DOHH2 (cell line): ENCODE data around the gene OARD1.

Experiments used
- H3F3A ChIP-seq: fragments of 200-600 bp; sonication (generic), shearing (Covaris generic); 2 replicates; pipeline ENCODE4 v1.6.0; 2016; ENCODE audit warnings: antibody characterized with exemption, mild to moderate bottlenecking; ENCODE audit not compliant: control insufficient read depth, insufficient read depth
- H3K27ac ChIP-seq: fragments of 200-600 bp; sonication (generic); 2 replicates; pipeline ENCODE4 v1.5.1; 2014; ENCODE audit warnings: low read depth, mild to moderate bottlenecking, low read length, moderate library complexity
- H3K27me3 ChIP-seq: fragments of 200-600 bp; sonication (generic); 2 replicates; pipeline ENCODE4 v1.6.1; 2014; ENCODE audit warnings: mild to moderate bottlenecking, low read length, mixed read lengths; ENCODE audit not compliant: control insufficient read depth
- H3K36me3 ChIP-seq: fragments of 200-600 bp; sonication (generic); 2 replicates; pipeline ENCODE4 v1.6.1; 2014; ENCODE audit warnings: mild to moderate bottlenecking, low read length, moderate library complexity, mixed read lengths; ENCODE audit not compliant: control insufficient read depth
- H3K4me1 ChIP-seq: fragments of 200-600 bp; sonication (generic); 2 replicates; pipeline ENCODE4 v1.6.1; 2014; ENCODE audit warnings: mild to moderate bottlenecking, low read length, mixed read lengths; ENCODE audit not compliant: control insufficient read depth
- H3K4me2 ChIP-seq: fragments of 200-600 bp; sonication (generic); 2 replicates; pipeline ENCODE4 v1.6.0; 2014; ENCODE audit warnings: mild to moderate bottlenecking, low read length, moderate library complexity
- H3K4me3 ChIP-seq: fragments of 200-600 bp; sonication (generic); 2 replicates; pipeline ENCODE4 v1.5.1; 2014; ENCODE audit warnings: mild to moderate bottlenecking, low read length, mixed read lengths
- H3K79me2 ChIP-seq: fragments of 200-600 bp; sonication (generic); 2 replicates; pipeline ENCODE4 v1.6.1; 2014; ENCODE audit warnings: mild to moderate bottlenecking, low read length, mixed read lengths; ENCODE audit not compliant: control insufficient read depth
- H3K9me2 ChIP-seq: fragments of 200-600 bp; sonication (generic); replicated peaks from 2 replicates; pipeline ENCODE4 v1.6.1; 2014; ENCODE audit warnings: mild to moderate bottlenecking, low read length, mixed read lengths; ENCODE audit not compliant: control insufficient read depth
- H3K9me3 ChIP-seq: fragments of 200-600 bp; sonication (generic); 2 replicates; pipeline ENCODE4 v1.6.1; 2014; ENCODE audit warnings: antibody characterized with exemption, low read length, mixed read lengths; ENCODE audit not compliant: control insufficient read depth, insufficient read depth
- H4K20me1 ChIP-seq: fragments of 200-600 bp; sonication (generic); 2 replicates; pipeline ENCODE4 v1.6.0; 2014; ENCODE audit warnings: low read depth, mild to moderate bottlenecking, antibody characterized with exemption, low read length, moderate library complexity; ENCODE audit not compliant: control insufficient read depth, insufficient read depth
- EZH2phosphoT487 ChIP-seq: fragments of 200-600 bp; sonication (generic); IDR thresholded peaks from 2 replicates; pipeline ENCODE4 v1.6.1; 2017; ENCODE audit warnings: borderline replicate concordance, mild to moderate bottlenecking, antibody characterized with exemption, low read length, moderate library complexity, mixed read lengths
- TF ChIP-seq, protein P1 (sequence below): fragments of 200-600 bp; sonication (generic); IDR thresholded peaks from one replicate; pipeline ENCODE4 v1.5.1; 2014; ENCODE audit warnings: antibody characterized with exemption, mild to moderate bottlenecking, low read depth, low read length; ENCODE audit not compliant: poor library complexity, severe bottlenecking

OARD1 gene

DNA sequence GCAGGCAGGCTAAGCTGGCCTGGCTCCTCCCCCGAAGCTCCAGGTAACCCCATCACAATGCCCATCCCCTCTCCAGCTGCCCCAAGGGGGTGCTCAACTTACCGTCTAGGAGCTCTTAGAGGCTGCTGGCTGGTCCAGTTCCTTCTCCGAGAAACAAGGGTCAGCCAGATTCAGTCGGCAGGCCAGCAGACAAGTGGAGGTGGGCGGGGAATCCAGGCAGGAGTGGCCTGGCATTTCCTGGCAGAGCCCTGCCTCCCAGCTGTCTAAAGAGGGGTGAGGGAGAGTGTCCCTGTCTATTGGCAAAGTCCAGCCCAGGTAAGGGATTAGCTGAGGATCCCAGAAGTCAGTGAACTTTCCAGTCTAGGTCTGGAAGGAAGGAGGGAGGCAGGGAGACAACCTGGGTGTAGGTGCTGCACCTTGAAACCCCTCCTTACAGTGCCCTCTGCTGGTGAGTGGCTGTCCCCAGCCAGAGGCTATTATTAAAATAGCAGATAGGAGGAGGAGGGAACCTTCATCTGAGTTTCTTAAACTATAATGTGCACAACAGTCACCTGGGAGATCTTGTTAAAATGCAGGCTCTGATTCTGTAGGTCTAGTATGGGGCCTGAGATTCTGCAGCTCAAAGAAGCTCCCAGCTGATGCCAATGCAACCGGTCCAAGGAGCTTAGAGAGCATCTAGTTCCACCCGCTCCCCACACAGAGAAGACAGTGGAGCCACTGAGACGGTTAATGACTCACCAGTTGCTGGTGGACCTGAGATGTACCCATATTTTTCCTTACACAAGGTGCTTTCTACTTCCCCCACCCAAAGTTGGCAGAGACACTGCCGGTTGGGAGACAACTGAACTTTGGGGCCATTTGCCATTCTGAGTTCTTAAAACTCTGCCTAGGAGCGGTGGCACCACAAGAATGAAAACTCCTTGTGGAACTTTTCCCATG is 32.8 kb downstream of the OARD1 start, which contains the start of gene UNC5CL:
Gene UNC5CL (minus strand): TSS at position 162 of the 939 bp plus-strand sequence. CDS start 4,147 bp downstream, outside the sequence.
- Histone ChIP-seq H4K20me1 (no peaks in the 10 kb centered on the region), H3K27ac (no peak within 1 kb of the TSS), H3K4me2 (no peak within 1 kb of the TSS), H3K4me1 (peaks cover 4% of the 10 kb centered on the region), H3K4me3 (no peak within 1 kb of the TSS), H3K36me3 (no peaks in the 10 kb centered on the region), H3K27me3 (0 out of 2 replicates have a peak, but pooled peaks cover 4% of the 10 kb centered on the region), H3K9me3 (no peaks in the 10 kb centered on the region), H3K9me2 (no peaks in the 10 kb centered on the region), H3F3A (no peaks in the 10 kb centered on the region), H3K79me2 (no peaks in the 10 kb centered on the region)
- TF ChIP-seq, protein P1, sequence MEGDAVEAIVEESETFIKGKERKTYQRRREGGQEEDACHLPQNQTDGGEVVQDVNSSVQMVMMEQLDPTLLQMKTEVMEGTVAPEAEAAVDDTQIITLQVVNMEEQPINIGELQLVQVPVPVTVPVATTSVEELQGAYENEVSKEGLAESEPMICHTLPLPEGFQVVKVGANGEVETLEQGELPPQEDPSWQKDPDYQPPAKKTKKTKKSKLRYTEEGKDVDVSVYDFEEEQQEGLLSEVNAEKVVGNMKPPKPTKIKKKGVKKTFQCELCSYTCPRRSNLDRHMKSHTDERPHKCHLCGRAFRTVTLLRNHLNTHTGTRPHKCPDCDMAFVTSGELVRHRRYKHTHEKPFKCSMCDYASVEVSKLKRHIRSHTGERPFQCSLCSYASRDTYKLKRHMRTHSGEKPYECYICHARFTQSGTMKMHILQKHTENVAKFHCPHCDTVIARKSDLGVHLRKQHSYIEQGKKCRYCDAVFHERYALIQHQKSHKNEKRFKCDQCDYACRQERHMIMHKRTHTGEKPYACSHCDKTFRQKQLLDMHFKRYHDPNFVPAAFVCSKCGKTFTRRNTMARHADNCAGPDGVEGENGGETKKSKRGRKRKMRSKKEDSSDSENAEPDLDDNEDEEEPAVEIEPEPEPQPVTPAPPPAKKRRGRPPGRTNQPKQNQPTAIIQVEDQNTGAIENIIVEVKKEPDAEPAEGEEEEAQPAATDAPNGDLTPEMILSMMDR = peak; percentile 93
- no peak for TF ChIP-seq EZH2phosphoT487

DNA sequence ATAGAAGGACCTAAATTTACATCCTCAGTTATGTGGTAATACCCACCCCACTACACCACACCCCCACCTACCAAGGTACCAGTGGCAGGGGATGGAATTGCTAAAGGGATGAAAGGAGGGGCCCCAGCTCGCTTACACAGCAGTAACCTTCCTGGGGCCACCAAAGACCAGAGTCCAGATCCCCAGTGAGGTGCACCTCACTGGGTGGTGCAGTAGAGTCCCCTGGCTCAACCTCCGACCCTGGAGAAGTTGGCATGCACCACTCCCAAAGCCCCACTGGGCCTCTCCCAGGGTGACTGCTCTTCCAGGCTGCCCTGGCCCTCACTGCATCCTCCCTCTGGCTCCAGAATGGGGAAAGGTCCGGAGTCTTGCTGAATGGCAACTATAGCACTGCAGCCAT is 34.0 kb downstream of the OARD1 start:
- peaks cover 4% of the 10 kb centered on the region for H3K4me1 ChIP-seq
- 0 out of 2 replicates have a peak, but pooled peaks cover 4% of the 10 kb centered on the region for H3K27me3 ChIP-seq
- H3K4me3 ChIP-seq = no peak overlapping the region

DNA sequence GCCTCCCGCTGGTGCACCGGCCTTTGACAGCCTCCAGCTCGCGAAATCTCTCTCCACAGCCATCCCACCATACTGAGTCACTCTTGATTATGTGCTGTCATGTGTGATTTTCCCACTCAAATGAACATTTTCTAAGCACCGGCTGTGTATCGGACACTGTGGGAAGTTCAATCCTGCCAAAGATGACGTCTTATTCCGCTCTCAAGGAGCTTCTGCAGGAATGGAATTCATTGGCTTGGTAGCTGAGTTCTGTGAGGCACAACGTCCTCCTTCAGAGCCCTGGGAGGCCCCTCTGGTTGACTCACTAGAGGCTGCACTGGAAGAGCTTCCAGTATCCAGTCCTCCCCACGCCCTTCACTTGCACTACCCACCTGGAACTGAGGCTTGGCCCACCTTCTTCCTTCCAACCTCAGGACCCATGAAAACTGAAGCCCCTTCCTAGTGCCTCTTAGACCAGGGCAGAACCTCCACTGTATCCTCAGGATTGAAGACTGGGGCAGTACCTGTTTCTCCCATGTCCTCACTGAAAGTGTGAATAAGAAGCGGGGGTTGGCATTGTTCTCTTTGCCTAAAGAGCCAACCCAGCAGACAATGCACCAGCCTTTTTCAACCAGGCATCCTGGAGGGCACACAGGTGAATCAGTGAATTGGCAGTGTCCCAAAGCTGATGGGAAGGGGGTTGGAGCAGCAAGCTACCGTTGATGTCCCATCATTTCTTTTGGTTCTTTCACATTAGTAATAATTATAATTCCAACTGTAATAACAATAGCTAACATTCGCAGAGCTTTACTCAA is 34.9 kb downstream of the OARD1 start:
- Histone ChIP-seq H3K4me3 (no peak overlapping the region), H3K4me1 (peaks cover 4% of the 10 kb centered on the region), H3K27me3 (0 out of 2 replicates have a peak, but pooled peaks cover 4% of the 10 kb centered on the region), H3F3A (no peaks in the 10 kb centered on the region), H3K27ac (no peak overlapping the region), H3K36me3 (no peaks in the 10 kb centered on the region), H3K4me2 (no peak overlapping the region), H4K20me1 (no peaks in the 10 kb centered on the region), H3K9me2 (no peaks in the 10 kb centered on the region), H3K79me2 (no peaks in the 10 kb centered on the region), H3K9me3 (no peaks in the 10 kb centered on the region)
- TF ChIP-seq, protein P1 = no peak
- no peak for TF ChIP-seq EZH2phosphoT487

More for the DNA sequence above, 34.0 kb downstream of the OARD1 start:
- no peaks in the 10 kb centered on the region for H3F3A ChIP-seq
- no peaks in the 10 kb centered on the region for H3K79me2 ChIP-seq
- H3K36me3 ChIP-seq = no peaks in the 10 kb centered on the region
- no peak overlapping the region for H3K4me2 ChIP-seq
- no peaks in the 10 kb centered on the region for H3K9me3 ChIP-seq
- no peak overlapping the region for H3K27ac ChIP-seq
- TF ChIP-seq EZH2phosphoT487 = no peak
- TF ChIP-seq, protein P1 = no peak
- H3K9me2 ChIP-seq = no peaks in the 10 kb centered on the region
- H4K20me1 ChIP-seq = no peaks in the 10 kb centered on the region
